ENCODE data around the gene VAMP7. TPM values are rescaled to one million over a fixed set of nuclear protein-coding genes. Genes with fewer than 3 reads are reported as not detected.

Gene VAMP7
- total and polyA plus RNA-seq, 10 of the 15 experiments (the other 5 are each of a cell fraction or from before 2014, with no cell fraction given), result 15.1 to 52.4 (median 35.8) TPM

- TF ChIP-seq CBFB (IDR thresholded peaks at IDR 0.05; ENCODE audit: low read depth) (no peak), ZNF274 (IDR thresholded peaks at IDR 0.05; ENCODE audit: insufficient read depth, insufficient read length) (no peak), ZNF592 (IDR thresholded peaks at IDR 0.05) (no peak), KAT2A (conservative IDR thresholded peaks at IDR 0.05; ENCODE audit: control insufficient read depth, low read depth, low read length) (no peak), ATF2 (IDR thresholded peaks at IDR 0.05; ENCODE audit: low read length) (no peak), FOXM1 (IDR thresholded peaks at IDR 0.05; ENCODE audit: low read depth, low read length) (no peak), TCF12 (IDR thresholded peaks at IDR 0.05; ENCODE audit: low read depth, low read length) (no peak), TBL1XR1 (IDR thresholded peaks at IDR 0.05; ENCODE audit: low read depth, low read length) (no peak)
- TF ChIP-seq, protein P1, sequence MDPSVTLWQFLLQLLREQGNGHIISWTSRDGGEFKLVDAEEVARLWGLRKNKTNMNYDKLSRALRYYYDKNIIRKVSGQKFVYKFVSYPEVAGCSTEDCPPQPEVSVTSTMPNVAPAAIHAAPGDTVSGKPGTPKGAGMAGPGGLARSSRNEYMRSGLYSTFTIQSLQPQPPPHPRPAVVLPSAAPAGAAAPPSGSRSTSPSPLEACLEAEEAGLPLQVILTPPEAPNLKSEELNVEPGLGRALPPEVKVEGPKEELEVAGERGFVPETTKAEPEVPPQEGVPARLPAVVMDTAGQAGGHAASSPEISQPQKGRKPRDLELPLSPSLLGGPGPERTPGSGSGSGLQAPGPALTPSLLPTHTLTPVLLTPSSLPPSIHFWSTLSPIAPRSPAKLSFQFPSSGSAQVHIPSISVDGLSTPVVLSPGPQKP (IDR thresholded peaks at IDR 0.05; ENCODE audit: low read depth, low read length), result no peak
- TF ChIP-seq, protein P2, sequence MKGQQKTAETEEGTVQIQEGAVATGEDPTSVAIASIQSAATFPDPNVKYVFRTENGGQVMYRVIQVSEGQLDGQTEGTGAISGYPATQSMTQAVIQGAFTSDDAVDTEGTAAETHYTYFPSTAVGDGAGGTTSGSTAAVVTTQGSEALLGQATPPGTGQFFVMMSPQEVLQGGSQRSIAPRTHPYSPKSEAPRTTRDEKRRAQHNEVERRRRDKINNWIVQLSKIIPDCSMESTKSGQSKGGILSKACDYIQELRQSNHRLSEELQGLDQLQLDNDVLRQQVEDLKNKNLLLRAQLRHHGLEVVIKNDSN (IDR thresholded peaks at IDR 0.05; ENCODE audit: borderline replicate concordance, extremely low read length, insufficient read depth, low read depth, low read length), result no peak
Observed at GRCh38 chrX:155880586-155881157, 473 bp upstream of the VAMP7 start (continued).

All from GM12878 (cell line).